ENCODE measurements around the gene GCDH. TPM values are rescaled to one million over a fixed set of nuclear protein-coding genes. Genes with fewer than 3 reads are reported as not detected.
A peak's percentile ranks its signal among the peaks of the same experiment; 100 is the strongest.
"Not testable (repeated sequence)": the region's sequence is repeated elsewhere in the genome, so short reads cannot be mapped to it uniquely, and the experiment has no call there.

The GCDH gene
- 10 to 100 TPM; 14.9 to 36.7 (median 26.0) TPM for polyA plus RNA-seq (ENCODE audit: insufficient read length in 4 of 4)

GRCh38 chr19:12890787-12891552 lies at the start of gene GCDH:
TSS of gene GCDH (plus strand) at chr19:12891160. CDS start at chr19:12891305, 145 bp downstream.
- peak; percentile 92 to 97 (median 96) for DNase-seq (ENCODE audit: low read depth in 4 of 4, low spot score in 3 of 4)

GRCh38 chr19:12842511-12842910 lies 48.4 kb upstream of the GCDH start:
- DNase-seq (ENCODE audit: low read depth in 4 of 4, low spot score in 3 of 4): no peak

GRCh38 chr19:12843328-12843727 lies 47.6 kb upstream of the GCDH start:
- DNase-seq (ENCODE audit: low read depth in 4 of 4, low spot score in 3 of 4): no peak

- DNase-seq (ENCODE audit: low read depth in 4 of 4, low spot score in 3 of 4): no peak
These were observed 46.8 kb upstream of the GCDH start for GRCh38 chr19:12843999-12844732.

- not testable (repeated sequence) for DNase-seq (ENCODE audit: low read depth in 4 of 4, low spot score in 3 of 4)
These were observed 44.3 kb upstream of the GCDH start for GRCh38 chr19:12846613-12847012.

- DNase-seq (ENCODE audit: low read depth in 4 of 4, low spot score in 3 of 4): peak in 3 of 4 donors; percentile 46 to 53 (median 46)
These were observed 43.5 kb upstream of the GCDH start for GRCh38 chr19:12847159-12848139.

GRCh38 chr19:12856653-12857052 lies 34.3 kb upstream of the GCDH start:
- no peak for DNase-seq (ENCODE audit: low read depth in 4 of 4, low spot score in 3 of 4)

- no peak for DNase-seq (ENCODE audit: low read depth in 4 of 4, low spot score in 3 of 4)
These were observed 32.7 kb upstream of the GCDH start for GRCh38 chr19:12858041-12858928.

GRCh38 chr19:12859546-12859945 lies 31.4 kb upstream of the GCDH start:
- DNase-seq (ENCODE audit: low read depth in 4 of 4, low spot score in 3 of 4): no peak

GRCh38 chr19:12864143-12864542 lies 26.8 kb upstream of the GCDH start:
- DNase-seq (ENCODE audit: low read depth in 4 of 4, low spot score in 3 of 4): no peak

- no peak for DNase-seq (ENCODE audit: low read depth in 4 of 4, low spot score in 3 of 4)
These were observed 25.9 kb upstream of the GCDH start for GRCh38 chr19:12864721-12865715.

GRCh38 chr19:12865746-12866415 lies 25.1 kb upstream of the GCDH start:
- no peak for DNase-seq (ENCODE audit: low read depth in 4 of 4, low spot score in 3 of 4)

GRCh38 chr19:12866416-12867119 lies 24.4 kb upstream of the GCDH start:
- DNase-seq (ENCODE audit: low read depth in 4 of 4, low spot score in 3 of 4): no peak

- peak in 2 of 4 donors; percentile 69 to 79 for DNase-seq (ENCODE audit: low read depth in 4 of 4, low spot score in 3 of 4)
These were observed 23.6 kb upstream of the GCDH start for GRCh38 chr19:12867120-12868099.

- DNase-seq (ENCODE audit: low read depth in 4 of 4, low spot score in 3 of 4): no peak
These were observed 22.3 kb upstream of the GCDH start for GRCh38 chr19:12868540-12869112.

GRCh38 chr19:12871681-12872080 lies 19.3 kb upstream of the GCDH start:
- no peak for DNase-seq (ENCODE audit: low read depth in 4 of 4, low spot score in 3 of 4)
